Stimulated activated CD4-positive, alpha-beta T cell treated with anti-CD3 and anti-CD28 coated beads, Interleukin-15, amount 100 ng/mL, for 48 hours (primary cell): ENCODE data around the gene RBM33.
A peak's percentile ranks its signal among the peaks of the same experiment; 100 is the strongest.
"Not testable (repeated sequence)": the region's sequence is repeated elsewhere in the genome, so short reads cannot be mapped to it uniquely, and the experiment has no call there.

Experiments
- DNase-seq, 2 donors: peaks; one replicate each; pipeline ENCODE4 v3.0.0-alpha.2; 2020; ENCODE audit warnings: low read depth in 2 of 2

Gene RBM33

DNA sequence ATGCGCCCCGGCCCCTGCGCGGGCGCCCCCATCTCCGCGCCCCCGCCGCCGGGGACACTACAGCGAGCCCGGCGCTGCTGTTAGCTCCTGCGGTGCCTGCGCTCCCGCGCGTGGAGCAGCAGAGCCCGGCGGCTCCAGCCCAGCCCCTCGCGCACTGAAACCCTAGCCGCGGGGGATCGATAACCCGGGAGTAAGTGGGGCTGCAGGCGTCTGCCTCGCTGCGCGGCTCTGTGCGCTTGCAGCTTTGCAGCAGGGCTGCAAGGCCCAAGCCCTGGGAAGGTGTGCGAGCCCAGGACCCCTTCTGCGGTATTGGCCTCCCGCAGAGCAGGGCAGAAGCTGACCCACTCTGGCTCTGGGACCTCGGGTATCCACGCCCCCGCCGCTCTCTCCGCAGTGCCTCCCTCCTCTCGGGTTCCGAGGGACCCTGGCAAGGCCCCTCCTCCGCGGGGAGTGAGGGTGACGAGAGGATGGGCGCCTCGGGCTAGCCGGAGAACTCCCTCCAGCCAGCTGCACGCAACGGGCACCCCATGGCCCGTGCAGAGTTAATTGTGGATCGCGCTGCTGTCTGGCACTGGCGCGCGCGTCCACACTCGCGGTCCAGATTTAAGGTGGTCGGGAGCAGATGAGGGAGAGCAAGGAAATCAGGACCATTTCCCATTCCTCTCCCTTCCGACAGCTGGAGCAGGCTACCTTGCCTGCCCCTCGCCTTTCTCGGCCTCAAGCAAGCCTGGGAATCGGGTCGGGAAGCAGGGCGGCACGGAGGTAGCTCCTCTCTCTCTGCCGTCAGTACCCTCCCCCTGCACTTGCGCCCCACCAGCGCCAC, 165.7 kb downstream of the RBM33 start:
- no peak for DNase-seq

GRCh38 chr7:155810770-155811559, 166.5 kb downstream of the RBM33 start:
- DNase-seq: no peak

GRCh38 chr7:155811560-155811894, 167.1 kb downstream of the RBM33 start:
- DNase-seq: no peak

GRCh38 chr7:155811895-155812761, 167.7 kb downstream of the RBM33 start, which contains the start of gene SHH:
Gene SHH (minus strand): TSS chr7:155812463. CDS start chr7:155812122, 341 bp downstream.
- DNase-seq: no peak

- no peak for DNase-seq
These were observed 168.7 kb downstream of the RBM33 start for GRCh38 chr7:155813125-155813524.

DNA sequence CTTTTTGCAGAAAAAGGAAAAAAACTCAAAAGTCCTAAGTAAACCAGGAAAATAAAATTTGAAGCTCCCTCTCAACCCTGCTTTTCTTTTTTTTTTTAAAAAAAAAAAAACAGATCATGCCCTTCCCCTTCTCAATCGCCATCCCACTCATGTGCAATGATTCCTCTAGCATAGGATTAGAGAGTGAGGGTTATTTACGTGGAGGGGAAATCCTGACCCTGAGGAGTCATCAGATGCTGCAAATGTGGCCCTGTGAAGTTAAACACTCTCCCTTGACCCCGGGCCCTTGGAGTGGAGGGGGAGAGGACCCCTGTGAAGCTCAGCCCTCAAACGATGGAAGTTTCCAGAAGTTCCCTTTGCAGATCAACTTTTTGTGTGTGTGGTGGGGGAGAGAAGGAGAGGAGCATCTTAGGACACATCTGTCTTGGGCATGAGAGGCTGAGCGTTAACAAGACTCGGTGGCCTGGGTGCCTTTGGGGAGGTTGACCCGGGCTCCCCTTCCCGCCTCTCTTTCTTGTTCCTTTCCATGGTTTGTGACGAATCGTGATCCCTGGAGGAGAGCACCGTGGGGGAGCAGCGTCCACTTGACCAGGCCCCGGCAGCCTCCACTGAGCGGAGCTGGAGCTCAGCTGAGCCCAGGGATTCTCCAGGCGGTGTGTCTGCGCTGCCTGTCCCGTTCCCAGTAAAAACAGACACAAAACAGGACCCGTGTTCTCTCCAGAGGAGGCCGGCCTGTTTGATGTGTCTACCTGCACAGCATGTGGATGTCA, 169.3 kb downstream of the RBM33 start:
- no peak for DNase-seq

DNA sequence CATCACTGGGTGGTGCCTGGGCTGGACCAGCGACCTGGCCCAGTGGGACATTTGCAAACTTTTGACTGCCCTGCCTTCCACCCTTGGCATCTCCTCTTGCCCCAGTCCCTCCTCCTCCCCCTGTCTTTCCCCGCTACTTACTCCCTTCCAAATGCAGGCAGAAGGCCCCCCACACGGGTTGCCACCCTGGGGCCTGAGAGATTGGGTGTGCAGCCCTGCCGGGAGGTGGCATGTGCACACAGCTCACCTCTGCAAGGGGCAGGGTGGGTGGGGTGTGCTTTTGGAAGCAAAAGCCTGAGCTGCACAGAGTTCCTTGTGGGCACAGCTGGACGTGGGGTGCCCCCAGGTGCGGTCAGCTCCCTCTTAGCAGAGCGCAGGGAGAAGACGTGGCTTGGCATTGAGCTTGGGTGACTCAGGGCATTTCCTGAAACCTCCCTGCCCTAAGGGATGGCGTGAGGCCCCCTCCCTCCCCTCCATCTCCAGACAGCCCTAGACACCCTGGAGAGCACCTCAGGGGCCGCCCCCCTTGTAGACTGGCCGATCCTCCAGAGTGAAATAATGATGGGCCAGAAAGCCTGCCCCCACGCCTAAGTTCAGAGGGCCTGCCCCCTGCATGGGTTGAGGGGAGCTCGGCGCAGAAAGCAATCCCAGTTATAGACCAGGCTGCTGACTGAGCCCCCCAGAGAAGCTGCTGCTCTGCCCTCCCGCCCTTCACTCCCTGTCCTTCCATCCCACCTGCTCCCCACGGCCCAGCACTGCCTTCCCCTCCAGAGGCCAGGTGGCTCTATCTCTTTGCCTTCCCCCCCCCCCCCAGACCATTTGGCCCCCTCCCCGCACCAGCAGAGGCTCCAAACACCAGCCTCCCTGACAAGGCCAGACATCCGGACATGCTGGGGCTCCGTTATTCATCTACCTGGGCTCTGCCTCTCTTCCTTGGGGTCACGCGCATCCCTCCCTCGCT, 170.1 kb downstream of the RBM33 start:
- DNase-seq: no peak

GRCh38 chr7:155815332-155816191, 171.1 kb downstream of the RBM33 start:
- DNase-seq: peak; percentile 35 to 72

GRCh38 chr7:155816192-155816508, 171.7 kb downstream of the RBM33 start:
- no peak for DNase-seq

DNA sequence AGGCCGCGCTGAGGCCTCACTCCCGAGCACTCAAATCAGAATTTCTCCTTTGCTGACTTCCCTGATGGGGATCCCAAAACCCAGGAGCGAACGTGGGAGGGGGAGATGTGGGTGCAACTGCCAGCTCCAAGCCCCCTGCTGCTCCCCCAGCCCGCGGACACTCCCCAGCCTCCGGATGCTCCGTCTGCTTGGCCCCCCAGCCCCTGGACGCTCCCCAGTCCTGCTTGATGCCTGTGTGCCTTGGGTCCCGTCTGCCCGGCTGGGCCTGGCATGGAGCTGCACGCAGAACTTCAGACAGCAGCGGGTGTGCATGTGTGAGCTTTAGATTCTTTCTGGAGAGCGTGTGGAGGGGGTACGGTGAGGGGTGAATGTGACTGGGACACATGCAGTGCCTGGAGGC, 172.5 kb downstream of the RBM33 start:
- no peak for DNase-seq

- not testable (repeated sequence) for DNase-seq
These were observed 173.1 kb downstream of the RBM33 start for GRCh38 chr7:155817515-155817914.

DNA sequence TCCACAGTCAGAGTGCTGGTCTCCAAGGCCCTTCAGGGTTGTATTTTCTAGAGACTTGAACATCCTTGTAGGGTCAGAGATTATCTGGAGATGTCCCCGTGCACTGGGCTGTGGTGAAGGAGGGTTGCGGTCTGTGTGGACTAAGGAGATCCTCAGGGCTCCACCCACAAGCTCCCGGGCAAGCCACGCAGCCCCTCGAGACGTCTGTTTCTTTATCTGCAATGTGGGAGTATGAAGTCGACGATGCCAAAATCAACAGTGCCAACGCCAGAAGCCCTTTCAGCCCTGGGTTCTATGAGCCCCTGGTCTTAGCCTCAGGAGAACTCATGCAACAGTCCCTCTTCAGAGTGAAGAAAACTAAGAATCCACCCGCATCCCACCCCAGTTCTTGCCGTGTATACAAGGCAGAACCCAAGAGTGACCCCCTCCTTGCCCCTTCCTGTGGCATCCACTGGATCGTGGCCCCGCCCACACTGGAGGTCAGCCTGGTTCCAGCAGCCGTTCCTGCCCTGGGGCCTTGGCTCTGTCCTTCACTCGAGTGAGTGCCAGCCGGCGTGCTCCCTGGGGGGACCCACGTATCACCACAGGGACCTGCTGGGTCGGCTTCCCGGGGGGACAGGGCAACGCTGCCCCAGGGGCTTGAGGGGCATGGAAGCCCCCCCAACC, 173.8 kb downstream of the RBM33 start:
- no peak for DNase-seq

GRCh38 chr7:155818820-155819168, 174.3 kb downstream of the RBM33 start:
- no peak for DNase-seq

DNA sequence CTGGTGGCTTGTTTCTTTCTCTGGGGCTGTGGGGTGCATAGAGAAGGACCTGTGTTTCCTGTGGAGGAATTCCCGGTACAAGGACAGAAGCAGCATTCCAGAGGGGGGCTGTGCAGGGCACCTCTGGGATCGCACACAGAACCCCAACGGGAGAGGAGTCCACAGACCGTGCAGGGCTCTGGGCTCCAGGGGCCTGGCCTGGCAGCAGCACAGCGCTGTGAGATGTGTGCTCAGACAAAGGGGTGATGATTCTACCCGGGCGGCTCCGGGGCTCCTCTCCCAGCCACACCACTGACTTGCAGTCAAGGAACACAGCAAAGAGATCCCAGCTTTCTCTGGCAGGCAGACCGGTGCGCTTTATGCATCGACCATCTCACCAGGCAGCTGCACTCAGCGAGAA, 174.7 kb downstream of the RBM33 start:
- no peak for DNase-seq

- no peak for DNase-seq
These were observed 175.8 kb downstream of the RBM33 start for GRCh38 chr7:155820246-155820645.

GRCh38 chr7:155820788-155821187, 176.3 kb downstream of the RBM33 start:
- no peak for DNase-seq

DNA sequence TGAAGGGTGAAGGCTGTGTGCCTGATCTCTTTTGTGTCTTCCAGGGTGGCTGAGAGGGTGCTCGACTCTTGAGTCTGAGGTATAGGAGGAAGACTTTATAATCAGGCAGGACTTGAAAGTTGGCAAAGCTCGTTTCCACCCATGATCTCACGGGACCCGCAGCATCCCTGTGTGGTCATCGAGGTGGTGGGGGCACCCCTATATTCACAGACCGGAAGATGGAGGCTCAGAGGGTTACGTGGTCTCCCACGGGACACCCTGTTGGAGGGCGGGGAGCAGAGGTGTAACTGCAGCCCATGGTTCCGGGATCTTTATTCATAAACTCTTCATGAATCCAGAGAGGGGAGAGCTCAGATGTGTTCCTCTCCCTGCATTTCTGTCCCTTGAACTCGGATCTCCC, 177.4 kb downstream of the RBM33 start:
- DNase-seq: no peak

GRCh38 chr7:155824227-155824886, 179.9 kb downstream of the RBM33 start:
- DNase-seq: no peak
